ENCODE results near the gene TNNT3.

GRCh38 chr11:1930462-1930830 is 10.9 kb downstream of the TNNT3 start:
- no peak for TF ChIP-seq CTCF (IDR thresholded peaks at IDR 0.05; ENCODE audit: low read depth, low read length, poor library complexity, severe bottlenecking)
- no peak for TF ChIP-seq EZH2phosphoT487 (IDR thresholded peaks at IDR 0.05; ENCODE audit: borderline replicate concordance, low read length)
